ENCODE results near the gene CDK18.

DNA sequence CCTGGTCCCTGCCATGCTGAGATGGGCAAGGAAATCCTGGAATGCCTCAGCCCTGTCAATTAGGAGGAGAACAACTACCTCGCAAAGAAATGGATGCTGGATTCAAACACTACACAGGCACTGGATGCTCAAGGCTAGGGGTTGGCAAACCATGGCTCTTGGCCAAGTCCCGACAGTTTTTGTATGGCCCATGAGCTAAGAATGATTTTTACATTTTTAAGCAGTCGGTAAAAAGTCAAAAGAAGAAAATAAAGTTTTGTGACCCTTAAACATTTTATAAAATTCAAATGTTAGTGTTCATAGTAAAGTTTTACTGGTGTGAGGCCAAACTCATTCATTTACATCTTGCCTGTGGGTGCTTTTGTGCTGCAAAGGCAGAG, 6.5 kb downstream of the CDK18 start:
- TF ChIP-seq, protein P1, sequence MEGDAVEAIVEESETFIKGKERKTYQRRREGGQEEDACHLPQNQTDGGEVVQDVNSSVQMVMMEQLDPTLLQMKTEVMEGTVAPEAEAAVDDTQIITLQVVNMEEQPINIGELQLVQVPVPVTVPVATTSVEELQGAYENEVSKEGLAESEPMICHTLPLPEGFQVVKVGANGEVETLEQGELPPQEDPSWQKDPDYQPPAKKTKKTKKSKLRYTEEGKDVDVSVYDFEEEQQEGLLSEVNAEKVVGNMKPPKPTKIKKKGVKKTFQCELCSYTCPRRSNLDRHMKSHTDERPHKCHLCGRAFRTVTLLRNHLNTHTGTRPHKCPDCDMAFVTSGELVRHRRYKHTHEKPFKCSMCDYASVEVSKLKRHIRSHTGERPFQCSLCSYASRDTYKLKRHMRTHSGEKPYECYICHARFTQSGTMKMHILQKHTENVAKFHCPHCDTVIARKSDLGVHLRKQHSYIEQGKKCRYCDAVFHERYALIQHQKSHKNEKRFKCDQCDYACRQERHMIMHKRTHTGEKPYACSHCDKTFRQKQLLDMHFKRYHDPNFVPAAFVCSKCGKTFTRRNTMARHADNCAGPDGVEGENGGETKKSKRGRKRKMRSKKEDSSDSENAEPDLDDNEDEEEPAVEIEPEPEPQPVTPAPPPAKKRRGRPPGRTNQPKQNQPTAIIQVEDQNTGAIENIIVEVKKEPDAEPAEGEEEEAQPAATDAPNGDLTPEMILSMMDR (IDR thresholded peaks at IDR 0.05; ENCODE audit: poor library complexity, severe bottlenecking) = no peak
- TF ChIP-seq REST (IDR thresholded peaks at IDR 0.05; ENCODE audit: borderline replicate concordance) = no peak

Data from neural cell (in vitro differentiated cells).